H4 (cell line): ENCODE results near the gene COL15A1. TPM values are rescaled to one million over a fixed set of nuclear protein-coding genes. Genes with fewer than 3 reads are reported as not detected.
"Not testable (repeated sequence)": the region's sequence is repeated elsewhere in the genome, so short reads cannot be mapped to it uniquely, and the experiment has no call there.

ENCODE experiments used
- DNase-seq: peaks from one replicate; pipeline ENCODE4 v3.0.0-alpha.2; 2015; ENCODE audit warnings: low spot score
- total RNA-seq: library from RNA; depleted of rRNA; stranded (reverse); fragments of >200 nt; shearing (Covaris generic); gene quantifications from 2 replicates; pipeline ENCODE4 v1.2.3, GENCODE V29; 2014

The COL15A1 gene
- total RNA-seq, 1 experiment from 2014 or later: 1.8 TPM

DNA sequence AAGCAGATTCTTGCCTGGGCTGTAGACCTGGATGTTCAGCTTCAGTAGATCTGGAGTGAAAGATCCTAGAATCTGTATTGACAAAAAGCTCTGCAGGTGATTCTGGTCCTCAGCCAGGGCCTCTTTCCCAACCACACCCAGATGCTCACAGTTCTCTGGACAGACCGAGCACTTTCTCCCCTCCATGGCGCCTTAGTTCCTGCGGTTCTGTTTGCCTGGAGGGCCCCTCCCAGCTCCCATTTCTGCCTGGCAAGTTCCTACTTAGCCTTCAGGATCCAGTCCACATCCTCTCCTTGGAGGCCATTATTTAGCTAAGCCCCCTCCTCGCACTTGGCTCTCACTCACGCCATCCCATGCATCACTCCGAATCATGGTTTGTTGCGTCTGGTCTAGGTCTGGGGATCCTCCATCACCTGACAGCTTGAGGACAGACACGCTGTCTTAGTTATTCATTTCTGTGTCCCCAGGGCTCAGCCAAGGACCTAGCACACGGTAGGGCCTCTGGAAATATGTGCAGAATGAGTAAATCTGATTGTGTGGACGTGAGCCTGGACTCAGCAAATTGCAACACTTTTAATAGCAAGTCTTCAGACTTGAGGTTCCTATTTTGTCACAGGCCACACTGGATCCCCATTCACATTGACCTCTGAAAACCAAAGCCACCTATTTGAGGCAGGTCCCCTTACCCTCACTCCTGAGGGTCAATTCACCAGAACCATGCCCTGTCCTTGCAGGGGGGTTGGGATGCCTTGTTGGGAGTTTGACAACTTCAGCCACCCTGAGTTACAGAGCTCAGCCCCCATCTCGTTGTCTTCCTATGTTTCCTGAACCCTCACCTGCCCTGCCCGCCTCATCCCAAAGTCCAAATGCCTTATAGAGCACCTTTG, 50.7 kb downstream of the COL15A1 start:
- DNase-seq: no peak

DNA sequence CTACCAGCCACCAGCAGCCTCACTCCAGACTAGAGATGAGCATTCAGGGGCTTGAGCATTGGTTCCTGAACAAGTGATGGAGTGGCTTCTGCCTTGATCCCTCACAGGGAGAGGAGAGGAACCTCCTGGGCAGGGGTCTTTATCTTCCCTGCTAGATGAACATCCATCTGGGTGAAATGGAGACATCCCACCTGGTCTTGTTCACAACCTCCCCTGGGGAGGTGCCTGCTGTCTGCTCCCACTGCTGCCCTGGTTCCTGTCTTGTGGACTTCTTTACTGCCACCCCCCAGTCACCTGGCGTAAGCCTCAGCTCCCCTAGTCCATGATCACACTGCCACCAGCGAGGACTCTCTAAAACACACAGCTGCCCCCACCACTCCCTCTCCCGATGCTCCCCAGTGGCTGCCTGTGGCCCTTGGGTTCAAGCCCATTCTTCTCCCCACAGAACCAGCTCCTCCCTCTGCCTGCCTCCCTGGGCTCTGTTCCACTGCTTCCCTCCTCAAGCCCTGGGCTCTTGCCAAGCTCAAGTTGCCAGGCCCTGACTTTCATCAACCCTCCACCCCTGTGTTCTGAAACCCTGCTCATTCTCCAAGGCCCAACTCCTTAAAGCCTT, 51.5 kb downstream of the COL15A1 start:
- DNase-seq: no peak

DNA sequence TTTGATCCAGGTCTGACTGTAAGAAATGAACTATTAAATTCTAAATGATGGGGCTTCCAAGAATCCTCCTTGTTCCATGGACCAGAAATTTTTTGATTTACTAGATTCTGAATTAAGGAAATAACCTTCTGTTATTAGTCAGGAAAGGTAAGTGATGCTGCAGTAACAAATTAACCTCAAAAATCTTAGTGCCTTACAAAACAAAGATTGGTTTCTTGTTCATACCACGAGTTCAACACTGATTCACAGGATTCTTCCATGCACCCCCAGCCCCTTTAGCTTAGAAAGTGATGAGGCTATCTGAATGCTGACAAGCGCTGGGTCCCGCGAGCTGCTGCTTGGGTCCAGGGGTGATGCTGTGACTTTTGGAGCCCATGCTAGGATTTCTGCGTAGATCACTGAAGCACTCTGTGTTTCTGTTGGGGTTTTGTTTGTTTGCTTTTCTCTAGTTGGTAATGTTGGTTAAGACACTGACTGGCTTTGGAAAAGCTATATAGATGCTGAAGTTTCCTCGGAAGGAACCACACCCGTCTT, 52.3 kb downstream of the COL15A1 start:
- no peak for DNase-seq

DNA sequence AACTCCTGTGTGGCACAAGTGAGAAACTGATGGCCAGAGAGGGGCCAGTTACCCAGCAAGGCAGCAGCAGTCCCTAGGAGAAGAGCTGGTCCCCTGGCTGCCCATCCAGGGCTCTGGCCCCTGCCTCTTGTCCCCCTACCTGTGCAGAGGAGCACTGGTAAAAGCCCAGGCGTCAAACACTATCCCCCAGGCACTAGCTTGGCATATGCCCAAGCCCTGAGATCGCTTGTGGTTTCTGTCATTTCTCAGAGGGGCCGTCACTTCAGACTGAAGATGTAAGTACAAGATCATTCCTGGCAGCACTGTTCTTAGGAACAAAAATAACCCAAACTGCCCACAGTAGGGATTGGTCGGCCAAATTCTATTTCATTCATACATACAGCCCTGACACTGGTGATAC, 53.9 kb downstream of the COL15A1 start:
- DNase-seq: peak; percentile 47

DNA sequence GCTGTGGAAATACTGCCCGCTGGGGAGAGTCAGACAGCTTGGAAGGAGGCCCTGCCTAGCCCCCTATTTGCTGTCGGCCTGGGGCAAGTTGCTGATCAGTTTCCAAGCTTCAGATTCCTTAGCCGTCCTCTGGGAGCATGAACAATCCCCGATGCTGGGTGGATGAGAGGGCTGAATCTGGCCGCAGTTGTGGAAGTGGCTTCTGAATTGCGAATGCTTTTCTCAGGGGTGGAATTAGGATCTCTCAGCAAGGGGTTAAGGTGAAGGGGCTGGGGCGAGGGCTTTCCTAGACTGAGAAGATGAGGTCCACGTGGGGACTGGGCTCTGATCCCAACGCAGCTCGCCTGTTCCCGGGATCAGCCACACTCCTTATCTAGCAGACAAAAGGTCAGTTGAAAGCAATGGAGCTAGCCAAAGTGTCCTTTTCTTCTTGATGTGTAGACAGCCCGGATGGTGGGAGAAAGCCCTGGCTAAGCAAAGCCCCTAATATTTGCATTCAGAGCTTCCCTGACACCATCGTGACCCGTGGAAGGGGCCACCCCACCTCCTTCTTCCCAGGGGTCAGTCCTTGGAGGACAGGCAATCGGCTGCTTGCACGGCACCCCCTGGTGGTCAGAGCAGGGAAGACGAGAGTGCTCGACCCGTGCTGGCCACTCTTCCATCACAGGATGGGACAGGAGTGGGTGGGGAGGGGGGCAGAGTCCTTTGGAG, 54.9 kb downstream of the COL15A1 start:
- DNase-seq: peak; percentile 43

DNA sequence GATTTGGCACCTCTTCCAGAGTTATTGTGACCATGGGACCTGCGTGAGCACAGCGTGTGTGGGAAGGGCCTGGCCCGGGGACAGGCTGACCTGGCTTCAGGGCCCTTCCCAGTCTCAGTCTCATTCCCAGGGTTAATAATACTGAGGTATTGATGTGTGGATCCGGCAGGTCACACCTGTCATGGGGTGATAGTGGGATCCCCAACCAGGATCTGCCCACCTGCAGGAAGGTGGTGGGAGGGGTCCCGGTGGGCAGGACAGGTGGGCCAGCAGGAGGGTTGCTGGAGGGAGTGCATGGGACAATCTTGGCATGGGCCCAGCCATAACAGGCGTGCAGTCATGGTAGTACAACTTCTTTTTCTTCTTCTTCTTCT, 55.4 kb downstream of the COL15A1 start:
- DNase-seq: no peak

DNA sequence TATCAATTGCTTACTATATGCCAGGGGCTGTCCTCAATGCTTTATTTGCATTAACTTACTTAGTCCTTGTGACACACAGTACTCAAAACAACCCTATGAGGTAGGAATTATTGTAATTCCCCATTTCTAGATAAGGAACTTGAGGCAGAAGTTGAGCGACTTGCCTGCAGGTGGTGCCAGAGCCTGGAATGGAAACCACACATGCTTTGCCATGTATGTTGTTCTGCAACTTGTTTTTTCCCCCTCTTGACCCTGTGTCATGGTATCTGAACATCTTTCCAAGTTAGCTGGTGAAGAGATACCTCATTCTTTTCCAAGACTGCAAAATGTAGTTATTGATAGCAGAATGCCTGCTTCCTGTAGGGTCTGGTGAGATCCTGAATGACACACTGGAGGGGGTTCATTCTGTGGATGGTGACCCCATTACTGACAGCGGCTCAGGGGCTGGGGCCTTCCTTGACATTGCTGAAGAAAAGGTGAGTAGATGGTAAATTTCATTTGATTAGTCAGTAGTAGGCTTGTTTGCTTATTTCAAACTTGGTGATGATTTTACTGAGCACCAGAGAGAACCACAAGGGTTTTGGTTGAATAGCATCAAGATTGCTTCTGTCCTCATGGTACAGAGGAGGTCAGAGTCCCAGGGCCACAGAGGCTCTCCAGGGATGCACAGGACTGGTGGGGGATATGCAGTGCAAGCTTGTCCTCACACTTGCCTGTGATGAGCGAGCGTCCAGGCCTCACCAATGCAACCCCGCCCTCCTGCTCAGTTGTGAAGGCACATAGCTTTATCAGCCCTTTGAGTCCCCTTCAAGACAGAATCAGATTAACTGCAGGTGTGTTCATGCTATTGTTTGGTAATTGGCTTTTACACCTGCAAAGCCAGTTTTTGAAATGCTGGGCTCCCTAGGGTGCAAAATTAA, 57.0 kb downstream of the COL15A1 start:
- peak; percentile 70 for DNase-seq

DNA sequence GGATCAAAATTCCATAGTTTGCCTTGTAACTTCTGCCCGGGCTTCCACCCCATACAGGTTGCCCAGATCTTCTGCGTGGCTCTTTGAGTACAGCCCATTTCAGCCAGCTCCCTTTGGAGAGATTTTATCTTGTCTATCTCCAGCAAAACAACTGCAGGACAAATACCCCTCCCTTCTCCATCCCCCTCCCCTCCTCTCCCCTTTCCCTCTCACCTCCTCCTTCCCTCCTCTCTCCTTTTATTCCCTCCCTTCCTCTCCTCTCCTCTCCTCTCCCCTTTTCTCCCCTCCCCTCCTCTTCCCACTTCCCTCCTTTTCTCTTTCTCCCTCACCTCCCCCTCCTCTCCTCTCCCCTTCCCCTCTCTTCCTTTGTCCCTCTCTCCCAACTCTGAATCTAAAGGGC, 58.2 kb downstream of the COL15A1 start:
- no peak for DNase-seq

DNA sequence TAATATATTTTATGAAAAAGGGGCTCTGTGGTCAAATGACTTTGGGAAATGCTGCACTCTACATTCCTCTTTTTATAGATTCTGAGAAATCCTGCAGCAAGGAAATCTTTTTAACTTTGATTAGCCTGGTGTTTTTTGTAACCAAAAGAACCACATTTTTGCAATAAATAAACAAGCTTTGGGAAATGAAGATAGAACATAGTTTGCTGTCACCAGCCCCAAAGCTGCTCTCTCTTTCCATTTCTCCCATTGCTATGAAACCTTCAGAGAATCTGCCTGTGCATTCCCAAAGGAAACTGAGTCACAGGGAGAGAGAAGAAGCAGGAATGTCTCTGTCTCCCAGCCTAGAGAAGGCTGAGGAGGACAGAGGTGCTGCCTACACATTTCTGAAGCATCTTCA, 59.0 kb downstream of the COL15A1 start:
- DNase-seq: no peak

DNA sequence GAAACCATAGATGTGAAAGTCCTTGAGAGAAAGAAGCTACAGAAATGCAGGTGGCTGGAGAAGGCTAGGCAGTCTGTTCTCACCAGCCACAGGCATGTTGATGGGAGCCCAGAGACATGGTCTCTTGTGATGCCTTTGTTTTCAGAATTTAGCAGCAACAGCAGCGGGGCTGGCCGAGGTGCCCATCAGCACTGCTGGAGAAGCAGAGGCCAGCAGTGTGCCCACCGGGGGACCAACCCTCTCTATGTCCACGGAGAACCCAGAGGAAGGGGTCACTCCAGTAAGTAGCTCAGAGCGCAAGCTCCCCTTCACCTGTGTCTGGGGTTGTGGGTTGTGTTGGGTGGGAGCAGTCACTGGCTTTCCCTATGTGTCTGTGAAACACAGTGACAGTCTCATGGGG, 59.6 kb downstream of the COL15A1 start:
- DNase-seq: no peak

DNA sequence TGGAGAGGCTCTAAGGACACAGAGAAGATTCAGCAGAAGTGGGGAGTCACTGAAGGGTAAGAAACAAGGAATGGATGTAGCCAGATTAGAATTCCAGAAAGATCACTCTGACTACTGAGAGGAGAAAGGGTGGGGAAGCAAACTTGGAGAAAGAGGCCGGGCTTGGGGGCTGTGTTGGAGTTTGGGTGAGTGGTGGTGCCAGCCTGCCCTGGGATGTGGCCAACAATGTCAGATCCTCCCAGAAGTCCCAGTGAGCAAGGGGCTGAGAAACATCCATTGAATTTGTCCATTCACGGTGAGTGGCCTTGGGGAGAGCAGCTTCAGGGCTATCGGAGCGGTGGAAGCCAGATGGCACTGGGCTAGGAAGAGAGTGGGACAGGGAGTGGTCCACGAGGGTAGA, 60.4 kb downstream of the COL15A1 start:
- no peak for DNase-seq

DNA sequence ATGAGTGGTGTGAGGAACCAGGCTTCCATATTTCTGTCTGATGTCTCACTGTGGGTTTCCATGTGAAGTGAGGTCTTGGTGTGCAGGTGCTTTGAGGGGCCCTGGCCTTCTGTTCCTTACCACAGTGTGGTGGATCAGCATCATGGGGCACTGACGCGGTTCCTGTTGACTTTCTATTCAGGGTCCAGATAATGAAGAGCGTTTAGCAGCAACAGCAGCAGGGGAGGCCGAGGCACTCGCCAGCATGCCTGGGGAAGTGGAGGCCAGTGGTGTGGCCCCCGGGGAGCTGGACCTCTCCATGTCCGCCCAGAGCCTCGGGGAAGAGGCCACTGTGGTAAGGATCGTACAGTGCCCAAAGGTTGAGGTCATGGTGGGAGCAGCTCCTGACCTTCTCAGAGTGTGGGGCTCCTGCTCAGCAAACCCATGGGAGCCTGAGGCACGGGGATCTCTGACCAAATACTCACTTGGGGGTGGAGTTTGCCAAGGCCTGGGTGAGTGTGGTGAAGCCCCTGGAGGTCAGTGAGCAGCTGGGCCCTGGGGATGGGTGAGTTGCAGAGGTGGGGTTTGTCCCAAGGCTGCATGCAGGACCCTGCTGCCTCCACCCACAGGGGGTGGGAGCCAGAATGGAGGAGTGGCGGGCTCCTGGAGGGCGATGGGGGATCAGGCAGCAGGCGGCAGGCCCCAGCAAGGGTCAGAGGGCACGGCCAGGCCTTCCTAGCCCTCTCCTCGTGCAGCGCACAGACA, 61.2 kb downstream of the COL15A1 start:
- no peak for DNase-seq

DNA sequence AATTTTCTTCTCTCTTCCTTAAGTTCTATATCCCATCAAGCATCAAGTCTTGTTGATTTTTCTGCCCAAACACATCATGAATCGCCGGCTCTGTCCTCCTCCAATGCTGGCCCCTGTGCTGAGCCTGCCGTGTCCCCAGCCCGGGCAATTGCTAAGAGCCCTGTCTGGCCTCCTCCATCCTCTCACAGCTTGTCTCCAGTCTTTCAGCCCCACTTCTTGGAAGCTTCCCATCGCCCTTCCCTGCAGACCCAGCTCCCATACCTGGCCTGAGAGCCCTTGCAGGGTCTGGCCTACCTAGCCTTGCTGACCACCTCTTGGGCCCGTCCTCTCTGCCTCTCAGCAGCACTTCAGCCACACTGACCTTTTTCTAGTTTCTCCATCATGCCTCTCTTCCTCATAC, 61.9 kb downstream of the COL15A1 start:
- DNase-seq: no peak

DNA sequence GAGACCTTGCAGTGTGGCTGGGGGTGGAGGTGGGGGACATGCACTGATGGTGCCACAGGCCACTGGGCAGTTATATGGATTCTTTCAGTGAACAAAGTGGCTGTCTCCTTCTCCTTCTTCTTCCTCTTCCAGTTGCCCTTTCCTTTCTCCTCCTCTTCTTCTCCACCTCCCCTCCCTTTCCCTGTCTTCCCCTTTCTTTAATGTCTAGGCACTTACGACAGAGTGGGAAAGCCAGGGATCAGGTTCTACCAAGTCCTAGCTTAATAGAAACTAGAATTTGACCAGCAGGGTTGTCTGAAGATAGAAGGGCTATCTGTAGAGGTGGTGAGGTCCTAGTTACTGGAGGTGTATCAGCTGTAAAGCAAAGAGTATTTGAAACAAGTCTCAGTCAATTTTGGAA, 62.8 kb downstream of the COL15A1 start:
- no peak for DNase-seq

DNA sequence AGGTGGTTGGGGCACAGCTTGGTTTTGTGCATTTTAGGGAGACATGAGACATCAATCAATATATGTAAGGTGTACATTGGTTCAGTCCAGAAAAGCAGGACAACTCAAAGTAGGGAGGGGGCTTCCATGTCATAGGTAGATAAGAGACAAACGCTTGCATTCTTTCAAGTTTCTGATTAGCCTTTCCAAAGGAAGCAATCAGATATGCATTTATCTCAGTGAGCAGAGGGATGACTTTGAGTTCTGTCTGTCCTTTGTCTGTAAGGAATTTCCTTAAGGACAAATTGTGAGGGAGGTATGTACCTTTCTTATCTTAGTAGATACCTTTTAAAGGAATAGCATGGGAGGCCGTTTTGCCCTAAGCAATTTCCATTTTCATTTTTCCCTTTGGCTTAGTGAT, 63.3 kb downstream of the COL15A1 start:
- DNase-seq: no peak

DNA sequence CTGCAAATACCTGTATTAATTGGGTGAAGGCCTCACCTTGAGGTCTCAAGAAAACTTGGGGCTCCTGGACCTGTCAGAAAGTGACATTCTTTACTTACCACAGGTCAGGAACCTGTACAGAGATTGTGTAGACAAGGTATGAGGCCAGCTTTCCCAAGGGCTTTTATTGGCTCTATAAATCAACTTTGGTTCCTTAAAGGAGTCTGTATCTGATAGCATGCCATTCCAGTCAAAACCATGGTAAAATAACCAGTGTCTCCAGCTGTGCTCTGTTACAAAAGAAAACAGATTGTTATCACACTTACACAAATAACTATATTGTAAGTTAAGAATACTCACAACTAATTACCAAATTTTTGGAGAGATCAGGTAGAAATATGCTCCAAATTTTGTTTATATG, 64.5 kb downstream of the COL15A1 start:
- DNase-seq: no peak

DNA sequence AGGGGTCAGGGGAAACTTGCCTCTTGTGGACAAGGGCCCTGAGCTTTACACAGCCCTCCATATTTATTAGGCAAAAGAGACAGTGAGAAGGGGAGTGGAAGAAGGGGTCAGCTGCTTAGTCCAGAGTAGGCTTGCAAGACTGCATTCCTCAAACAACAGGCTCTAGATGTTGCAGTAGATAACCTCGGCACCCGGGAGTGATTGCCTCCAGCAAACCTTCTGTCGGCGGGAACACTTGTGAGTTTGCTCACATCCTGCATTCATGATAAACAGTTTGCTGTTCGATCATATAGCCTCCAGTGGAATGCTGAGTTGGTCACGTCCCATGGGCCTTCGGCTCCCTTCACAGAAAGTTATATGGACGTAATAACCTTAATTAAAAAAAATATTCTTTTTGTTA, 66.7 kb downstream of the COL15A1 start:
- DNase-seq: not testable (repeated sequence)

DNA sequence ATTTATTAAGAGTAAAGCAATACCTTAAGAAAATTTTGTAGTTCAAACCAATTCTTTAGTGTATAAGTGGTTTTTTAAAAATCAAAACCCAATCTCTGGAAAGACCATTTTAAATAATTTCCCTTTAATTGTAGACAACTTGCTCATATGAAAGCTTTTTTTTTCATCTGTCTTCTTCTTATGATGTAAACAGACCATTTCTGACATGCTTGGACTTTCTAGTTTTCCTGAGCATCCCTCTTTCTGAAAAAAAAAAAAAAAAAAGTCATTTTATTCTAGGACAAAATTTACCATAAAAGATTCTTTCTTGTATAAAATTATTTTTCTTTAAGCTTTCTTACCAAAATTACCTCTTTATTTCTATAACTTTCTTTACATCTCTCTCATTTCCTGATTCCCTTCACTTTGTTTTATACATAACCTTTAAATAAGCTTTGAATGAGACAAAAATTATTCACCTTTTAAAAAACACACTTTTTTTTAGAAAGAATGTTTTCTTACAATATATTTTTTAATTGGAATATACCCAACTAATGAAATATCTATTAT, 67.5 kb downstream of the COL15A1 start:
- peak; percentile 62 for DNase-seq

DNA sequence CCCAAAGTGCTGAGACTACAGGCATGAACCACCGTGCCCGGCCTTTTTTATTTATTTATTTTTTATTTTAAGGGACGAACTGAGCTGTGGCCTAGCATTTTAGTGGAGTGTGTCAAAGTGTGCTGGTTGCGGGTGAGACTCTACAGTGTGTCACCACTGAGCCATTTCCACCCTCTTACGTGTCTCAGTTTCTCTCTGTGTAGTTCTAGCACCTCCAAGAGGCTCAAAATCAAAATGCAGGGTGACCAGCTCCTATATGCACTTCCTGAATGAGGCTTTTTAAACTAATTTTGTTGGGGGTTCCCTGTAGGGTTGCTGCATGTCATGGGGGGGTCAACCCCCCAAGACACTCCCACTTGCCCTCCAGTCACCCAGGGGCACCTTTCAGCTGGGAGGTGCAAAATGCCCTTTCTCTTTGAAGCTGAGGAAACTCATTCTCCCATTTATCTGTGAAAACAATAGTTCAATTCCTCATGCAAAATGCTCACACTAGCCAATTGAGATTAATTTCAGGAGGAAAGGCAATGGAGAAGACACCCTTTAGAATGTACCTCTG, 69.3 kb downstream of the COL15A1 start:
- DNase-seq: no peak

DNA sequence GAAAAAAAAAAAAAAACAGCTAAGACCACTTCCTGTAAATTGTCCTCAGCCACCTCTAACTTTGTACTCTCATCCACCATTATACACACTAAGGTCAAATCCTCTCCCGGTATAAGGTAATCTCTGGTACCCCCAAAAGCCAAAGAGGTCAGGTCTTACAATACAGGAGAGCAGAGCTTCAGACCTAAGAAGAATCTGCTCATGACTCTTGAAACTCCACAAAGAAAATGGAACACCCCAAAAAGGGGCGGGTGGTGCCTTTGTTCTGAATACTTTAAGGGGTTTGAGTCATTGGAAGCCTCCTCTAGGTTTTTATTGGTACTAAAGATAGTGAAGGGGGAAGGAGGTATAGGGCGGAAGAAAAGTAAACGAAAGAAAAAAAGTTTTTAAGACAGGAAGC, 69.8 kb downstream of the COL15A1 start:
- no peak for DNase-seq
